IMR-90 (cell line): Measurements from ENCODE around the gene RPS6KA2. TPM values are rescaled to one million over a fixed set of nuclear protein-coding genes. Genes with fewer than 3 reads are reported as not detected.

Experiments
- ATAC-seq: fragments of 200-7000 bp; cut with Tn5 transposase; 2 replicates; pipeline ENCODE4 v1.9.1; 2020; ENCODE audit warnings: low read depth, mild to moderate bottlenecking, moderate library complexity
- BruUV-seq: library from RNA; stranded (reverse); fragments of 400-500 nt; replicated peaks from 2 replicates; lab custom pipeline; 2021; lab: Mats Ljungman, UMichigan
- CTCF ChIA-PET: fragments of 300-600 bp; formaldehyde crosslinking; extraction: SDS; loops from one replicate; lab custom pipeline; 2021; ENCODE audit warnings: antibody characterized with exemption; lab: Yijun Ruan, JAX
- POLR2A ChIA-PET: fragments of 300-600 bp; sonication (Branson Sonifier 250); formaldehyde crosslinking; loops from one replicate; lab custom pipeline; 2022; ENCODE audit warnings: antibody characterized with exemption; ENCODE audit not compliant: unreplicated experiment; lab: Charles Lee
- DNase-seq: peaks from one replicate; pipeline ENCODE4 v3.0.0; 2013
- H2AFZ ChIP-seq: replicated peaks from 2 replicates; pipeline ENCODE3; 2013; ENCODE audit warnings: low read length, mild to moderate bottlenecking; ENCODE audit not compliant: poor library complexity
- H2AK5ac ChIP-seq: 2 replicates; pipeline ENCODE4 v1.6.1; 2013; ENCODE audit warnings: low read depth, low read length, inconsistent platforms
- H2AK9ac ChIP-seq: replicated peaks from 2 replicates; pipeline ENCODE3; 2013; ENCODE audit warnings: mild to moderate bottlenecking, low read depth, low read length, moderate library complexity; ENCODE audit not compliant: poor library complexity
- H2BK120ac ChIP-seq: 2 replicates; pipeline ENCODE4 v1.6.1; 2013; ENCODE audit warnings: low read depth, low read length, inconsistent platforms
- H2BK15ac ChIP-seq: 3 replicates; pipeline ENCODE4 v1.6.1; 2013; ENCODE audit warnings: low read depth, low read length, inconsistent platforms
- H2BK20ac ChIP-seq: 2 replicates; pipeline ENCODE4 v1.6.1; 2013; ENCODE audit warnings: low read depth, mild to moderate bottlenecking, inconsistent platforms, low read length, moderate library complexity
- H2BK5ac ChIP-seq: 2 replicates; pipeline ENCODE4 v1.6.1; 2013; ENCODE audit warnings: mild to moderate bottlenecking, low read depth, low read length, inconsistent platforms; ENCODE audit not compliant: poor library complexity, severe bottlenecking
- H3K14ac ChIP-seq: replicated peaks from 2 replicates; pipeline ENCODE4 v1.6.1; 2013; ENCODE audit warnings: low read depth, low read length, inconsistent platforms
- H3K18ac ChIP-seq: 2 replicates; pipeline ENCODE4 v1.6.1; 2013; ENCODE audit warnings: low read depth, low read length, control low read depth
- H3K23ac ChIP-seq: 2 replicates; pipeline ENCODE4 v1.6.1; 2013; ENCODE audit warnings: low read depth, low read length, inconsistent platforms
- H3K27ac ChIP-seq: 2 replicates; pipeline ENCODE4 v1.5.1; 2013; ENCODE audit warnings: mild to moderate bottlenecking, control low read depth, low read length; ENCODE audit not compliant: insufficient read depth
- H3K27me3 ChIP-seq: 2 replicates; pipeline ENCODE4 v1.6.1; 2013; ENCODE audit warnings: low read length; ENCODE audit not compliant: control insufficient read depth, insufficient read depth
- H3K36me3 ChIP-seq: 2 replicates; pipeline ENCODE4 v1.6.1; 2013; ENCODE audit warnings: low read length, mixed read lengths; ENCODE audit not compliant: control insufficient read depth, insufficient read depth
- H3K4ac ChIP-seq: 2 replicates; pipeline ENCODE4 v1.6.1; 2013; ENCODE audit warnings: low read depth, low read length, inconsistent platforms
- H3K4me1 ChIP-seq: 2 replicates; pipeline ENCODE4 v1.6.1; 2013; ENCODE audit warnings: low read length, mixed read lengths; ENCODE audit not compliant: control insufficient read depth, insufficient read depth
- H3K4me2 ChIP-seq: 2 replicates; pipeline ENCODE4 v1.6.1; 2013; ENCODE audit warnings: low read depth, mild to moderate bottlenecking, control low read depth, low read length, moderate library complexity
- H3K4me3 ChIP-seq: 2 replicates; pipeline ENCODE4 v1.5.1; 2013; ENCODE audit warnings: low read depth, mild to moderate bottlenecking, control low read depth, low read length, moderate library complexity; ENCODE audit not compliant: insufficient read depth
- H3K56ac ChIP-seq: 2 replicates; pipeline ENCODE4 v1.6.1; 2013; ENCODE audit warnings: low read length, inconsistent platforms; ENCODE audit not compliant: insufficient read depth; ENCODE audit errors: extremely low read depth
- H3K79me1 ChIP-seq, 2 experiments: 2 replicates each; pipeline ENCODE4 v1.6.1; 2013; ENCODE audit warnings: low read length in 2 of 2, inconsistent platforms in 1 of 2, low read depth in 1 of 2
- H3K9ac ChIP-seq: 2 replicates; pipeline ENCODE4 v1.6.1; 2013; ENCODE audit warnings: low read depth, low read length, control low read depth
- H3K9me1 ChIP-seq: 2 replicates; pipeline ENCODE4 v1.6.1; 2013; ENCODE audit warnings: low read length, inconsistent platforms; ENCODE audit not compliant: insufficient read depth
- H3K9me3 ChIP-seq: 2 replicates; pipeline ENCODE4 v1.6.1; 2013; ENCODE audit warnings: low read length; ENCODE audit not compliant: control insufficient read depth, insufficient read depth
- H4K20me1 ChIP-seq: 2 replicates; pipeline ENCODE4 v1.6.1; 2013; ENCODE audit warnings: low read length, inconsistent platforms; ENCODE audit not compliant: insufficient read depth
- H4K5ac ChIP-seq: 2 replicates; pipeline ENCODE4 v1.6.1; 2013; ENCODE audit warnings: mild to moderate bottlenecking, low read depth, low read length, control low read depth
- H4K8ac ChIP-seq, 2 experiments: 2 replicates each; pipeline ENCODE4 v1.6.1; 2013; ENCODE audit warnings: low read depth in 2 of 2, low read length in 2 of 2, control low read depth in 1 of 2, inconsistent platforms in 1 of 2
- H4K91ac ChIP-seq: 2 replicates; pipeline ENCODE4 v1.6.1; 2013; ENCODE audit warnings: low read depth, low read length, inconsistent platforms; ENCODE audit not compliant: insufficient read depth
- BHLHE40 ChIP-seq: fragments of 150-350 bp; IDR thresholded peaks from 2 replicates; pipeline ENCODE4 v1.6.1; 2016; ENCODE audit warnings: mild to moderate bottlenecking, low read depth, low read length
- CHD1 ChIP-seq: IDR thresholded peaks from 2 replicates; pipeline ENCODE4 v1.6.1; 2012; ENCODE audit warnings: low read depth, low read length, improper control_type of control experiment
- USF2 ChIP-seq: fragments of 150-350 bp; IDR thresholded peaks from 2 replicates; pipeline ENCODE4 v1.6.1; 2017; ENCODE audit warnings: mild to moderate bottlenecking, antibody characterized with exemption, low read length, low read depth
- WGBS, 2 experiments: methylation state at CpG; one replicate each; pipeline versions ENCODE4 v1.1.5 to v1.1.7; 2013; ENCODE audit warnings: missing lambda C conversion rate in 2 of 2; ENCODE audit not compliant: insufficient read length in 1 of 2; ENCODE audit errors: extremely low coverage in 2 of 2; 5-methylcytosine and 5-hydroxymethylcytosine counted together
- dilution Hi-C: fragments of 300-500 bp; cut with HindIII; formaldehyde crosslinking; loops from one replicate; pipeline ENCODE4 v1.14.3; 2018; ENCODE audit warnings: low sequenced_read_pairs; ENCODE audit not compliant: unreplicated experiment
- in situ Hi-C: fragments of 300-500 bp; cut with MboI; formaldehyde crosslinking; loops from 3 replicates; pipeline ENCODE4 v1.14.3; 2019; ENCODE audit warnings: low sequenced_read_pairs, inconsistent platforms, mixed read lengths
- intact Hi-C: fragments of 100-400 bp; cut with micrococcal nuclease; formaldehyde crosslinking; loops from 2 replicates; pipeline ENCODE4 v1.10.0; 2022
- polyA plus RNA-seq, 3 experiments: library from polyadenylated mRNA; depleted of rRNA; stranded (reverse); fragments of >200 nt; gene quantifications; 2 replicates each; pipeline ENCODE4 v1.2.3, GENCODE V29; 2012; ENCODE audit warnings: low replicate concordance in 1 of 3
- total RNA-seq: library from RNA; depleted of rRNA; stranded (reverse); fragments of >200 nt; gene quantifications from 2 replicates; pipeline ENCODE4 v1.2.3, GENCODE V29; 2012

Gene RPS6KA2
- total and polyA plus RNA-seq, 2 of the 4 experiments (the other 2 are of a cell fraction), result 26.9 to 31.3 TPM

- peak overlapping the region in 1 of 2 experiments; percentile 19; a peak in 2 of 4 replicates for H4K8ac ChIP-seq
- no peak overlapping the region for H3K23ac ChIP-seq
- dilution Hi-C loops, result no loop called here
- H4K20me1 ChIP-seq, result peaks cover 15% of the 10 kb centered on the region; the same call in 1 of the 2 replicates
- no peak overlapping the region for H4K91ac ChIP-seq
- no peak overlapping the region for H2BK120ac ChIP-seq
- H2AK5ac ChIP-seq, result no peak overlapping the region
- H3K14ac ChIP-seq, result no peak overlapping the region
- peaks cover 41 to 45% of the 10 kb centered on the region in 2 experiments for H3K79me1 ChIP-seq
- peak overlapping the region; percentile 20; the same call in 1 of the 2 replicates for H4K5ac ChIP-seq
- POLR2A ChIA-PET, result no interaction called here
- ATAC-seq (no peak), DNase-seq (peak; percentile 65)
- CTCF ChIA-PET, result no interaction called here
- H2BK5ac ChIP-seq, result no peak overlapping the region
- BruUV-seq, result no TSS peak
- no peaks in the 10 kb centered on the region for H3K27me3 ChIP-seq
- peak overlapping the region; percentile 20; the same call in 1 of the 2 replicates for H3K18ac ChIP-seq
- peak overlapping the region; percentile 28 for H2AFZ ChIP-seq
- in situ Hi-C loops, result no loop called here
- intact Hi-C loops, result no loop called here
- TF ChIP-seq CHD1, result no peak
- TF ChIP-seq USF2, result peak; percentile 12; the same call in 1 of the 2 replicates
- 0 out of 2 replicates have a peak, but pooled peaks have one; percentile 23 for TF ChIP-seq BHLHE40
- peaks cover 5% of the 10 kb centered on the region; the same call in 1 of the 2 replicates for H3K9me3 ChIP-seq
- H2BK20ac ChIP-seq, result no peak overlapping the region
- no peak overlapping the region for H2AK9ac ChIP-seq
- no peak overlapping the region for H2BK15ac ChIP-seq
- 82% methylated on average over 8 of the region's 16 CpGs; no CpG with 5 or more reads in 1 of the 2 experiments for WGBS, 2 experiments
- H3K4me2 ChIP-seq, result no peak overlapping the region
- H3K36me3 ChIP-seq, result peaks cover 8% of the 10 kb centered on the region
- H3K27ac ChIP-seq, result no peak overlapping the region
- H3K56ac ChIP-seq, result no peak overlapping the region
- H3K9me1 ChIP-seq, result peaks cover 9% of the 10 kb centered on the region; the same call in 1 of the 2 replicates
- H3K4me3 ChIP-seq, result no peak overlapping the region
- peak overlapping the region; percentile 32 for H3K4ac ChIP-seq
- H3K9ac ChIP-seq, result no peak overlapping the region
- peaks cover 19% of the 10 kb centered on the region for H3K4me1 ChIP-seq
Measured at GRCh38 chr6:166556863-166557322, 70.2 kb downstream of the RPS6KA2 start.
